HG03139 (cell line): ENCODE measurements around the gene NUP50.
"Not testable (repeated sequence)": the region's sequence is repeated elsewhere in the genome, so short reads cannot be mapped to it uniquely, and the experiment has no call there.

Experiments used
- ATAC-seq: cut with Tn5 transposase; IDR thresholded peaks from one replicate; pipeline ENCODE4 v1.9.1; 2021; ENCODE audit not compliant: unreplicated experiment

Gene NUP50

GRCh38 chr22:45159652-45160462 lies 3.9 kb upstream of the NUP50 start:
- no peak for ATAC-seq

- ATAC-seq = no peak
These were observed 1.2 kb upstream of the NUP50 start for GRCh38 chr22:45162531-45162930.

- peak; percentile 5 for ATAC-seq
These were observed 650 bp upstream of the NUP50 start for GRCh38 chr22:45163099-45163450.

GRCh38 chr22:45164270-45165088 lies 754 bp downstream of the NUP50 start:
- ATAC-seq = peak; percentile 19

- ATAC-seq = no peak
These were observed 3.2 kb downstream of the NUP50 start for GRCh38 chr22:45166932-45167331.

- no peak for ATAC-seq
These were observed 6.1 kb downstream of the NUP50 start for GRCh38 chr22:45169591-45170466.

- no peak for ATAC-seq
These were observed 8.1 kb downstream of the NUP50 start for GRCh38 chr22:45171830-45172229.

GRCh38 chr22:45172881-45173585 lies 9.3 kb downstream of the NUP50 start:
- no peak for ATAC-seq

- no peak for ATAC-seq
These were observed 15.7 kb downstream of the NUP50 start for GRCh38 chr22:45179276-45180049.

- ATAC-seq = no peak
These were observed 16.5 kb downstream of the NUP50 start for GRCh38 chr22:45180146-45180679.

GRCh38 chr22:45181240-45181639 lies 17.5 kb downstream of the NUP50 start:
- no peak for ATAC-seq

GRCh38 chr22:45181766-45182165 lies 18.0 kb downstream of the NUP50 start:
- ATAC-seq = no peak

GRCh38 chr22:45183974-45184373 lies 20.2 kb downstream of the NUP50 start:
- ATAC-seq = no peak

GRCh38 chr22:45185718-45186514 lies 22.2 kb downstream of the NUP50 start:
- ATAC-seq = no peak

- ATAC-seq = no peak
These were observed 24.2 kb downstream of the NUP50 start for GRCh38 chr22:45187891-45188290.

- ATAC-seq = no peak
These were observed 25.1 kb downstream of the NUP50 start for GRCh38 chr22:45188779-45189178.

GRCh38 chr22:45190202-45190872 lies 26.6 kb downstream of the NUP50 start:
- no peak for ATAC-seq

- not testable (repeated sequence) for ATAC-seq
These were observed 28.0 kb downstream of the NUP50 start for GRCh38 chr22:45191746-45192145.
